ENCODE results near the gene KCNJ6. TPM values are rescaled to one million over a fixed set of nuclear protein-coding genes. Genes with fewer than 3 reads are reported as not detected.
"Not testable (repeated sequence)": the region's sequence is repeated elsewhere in the genome, so short reads cannot be mapped to it uniquely, and the experiment has no call there.

Gene KCNJ6
- total and polyA plus RNA-seq, 3 donors from 2014 or later = 0.24 to 0.25 (median 0.25) TPM

DNA sequence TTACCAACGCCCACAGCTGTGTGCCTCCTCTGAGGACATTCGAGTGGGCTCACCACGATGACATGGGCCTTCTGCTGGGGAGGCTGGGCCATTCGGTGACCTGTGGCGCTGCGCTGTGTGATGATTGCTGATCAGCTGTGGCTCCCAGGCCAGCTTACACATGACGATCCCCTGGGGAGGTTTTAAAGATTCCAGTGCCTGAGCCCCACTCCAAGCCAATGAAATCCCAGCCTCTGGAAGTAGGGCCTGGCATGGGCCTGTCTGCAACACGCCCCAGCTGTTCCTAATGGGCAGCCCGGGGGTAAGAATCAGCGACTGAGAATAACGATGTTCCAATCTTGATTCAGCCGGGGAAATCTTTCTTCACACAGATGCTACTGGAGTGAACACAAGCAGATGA lies 153.7 kb downstream of the KCNJ6 start:
- 61 to 73% methylated on average over 5 to 12 of the region's 12 CpGs for WGBS, 2 donors
- H3K27me3 ChIP-seq = no peaks in the 10 kb centered on the region
- H3K9me3 ChIP-seq = no peaks in the 10 kb centered on the region
- TF ChIP-seq, protein P1, sequence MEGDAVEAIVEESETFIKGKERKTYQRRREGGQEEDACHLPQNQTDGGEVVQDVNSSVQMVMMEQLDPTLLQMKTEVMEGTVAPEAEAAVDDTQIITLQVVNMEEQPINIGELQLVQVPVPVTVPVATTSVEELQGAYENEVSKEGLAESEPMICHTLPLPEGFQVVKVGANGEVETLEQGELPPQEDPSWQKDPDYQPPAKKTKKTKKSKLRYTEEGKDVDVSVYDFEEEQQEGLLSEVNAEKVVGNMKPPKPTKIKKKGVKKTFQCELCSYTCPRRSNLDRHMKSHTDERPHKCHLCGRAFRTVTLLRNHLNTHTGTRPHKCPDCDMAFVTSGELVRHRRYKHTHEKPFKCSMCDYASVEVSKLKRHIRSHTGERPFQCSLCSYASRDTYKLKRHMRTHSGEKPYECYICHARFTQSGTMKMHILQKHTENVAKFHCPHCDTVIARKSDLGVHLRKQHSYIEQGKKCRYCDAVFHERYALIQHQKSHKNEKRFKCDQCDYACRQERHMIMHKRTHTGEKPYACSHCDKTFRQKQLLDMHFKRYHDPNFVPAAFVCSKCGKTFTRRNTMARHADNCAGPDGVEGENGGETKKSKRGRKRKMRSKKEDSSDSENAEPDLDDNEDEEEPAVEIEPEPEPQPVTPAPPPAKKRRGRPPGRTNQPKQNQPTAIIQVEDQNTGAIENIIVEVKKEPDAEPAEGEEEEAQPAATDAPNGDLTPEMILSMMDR (IDR thresholded peaks at IDR 0.05) = no peak
- no peak for TF ChIP-seq POLR2A (IDR thresholded peaks at IDR 0.05)
- intact Hi-C loops (cut with DNase I; ENCODE audit: low total_unique reads) = no loop called here
- DNase-seq = no peak
- no peaks in the 10 kb centered on the region for H3K36me3 ChIP-seq (ENCODE audit: low read depth, missing control alignments)
- H3K27ac ChIP-seq = no peak overlapping the region
- no peak overlapping the region for H3K4me3 ChIP-seq
- no peaks in the 10 kb centered on the region for H3K4me1 ChIP-seq

DNA sequence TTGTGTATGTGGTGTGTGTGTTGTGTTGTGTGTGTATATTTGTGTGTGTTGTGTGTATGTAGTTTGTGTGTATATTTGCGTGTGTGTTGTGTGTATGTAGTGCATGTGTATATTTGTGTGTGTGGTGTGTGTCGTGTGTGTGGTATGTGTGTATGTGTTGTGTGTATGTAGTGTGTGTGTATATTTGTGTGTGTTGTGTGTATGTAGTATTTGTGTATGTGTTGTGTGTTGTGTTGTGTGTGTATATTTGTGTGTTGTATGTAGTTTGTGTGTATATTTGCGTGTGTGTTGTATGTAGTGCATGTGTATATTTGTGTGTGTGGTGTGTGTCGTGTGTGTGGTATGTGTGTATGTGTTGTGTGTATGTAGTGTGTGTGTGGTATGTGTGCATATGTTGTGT lies 154.9 kb downstream of the KCNJ6 start:
- intact Hi-C loops (cut with DNase I; ENCODE audit: low total_unique reads); H3K4me1 ChIP-seq; H3K9me3 ChIP-seq; DNase-seq; H3K27me3 ChIP-seq; H3K27ac ChIP-seq; H3K36me3 ChIP-seq (ENCODE audit: low read depth, missing control alignments); H3K4me3 ChIP-seq: not testable (repeated sequence)
- 94 to 100% methylated on average over 4 of the region's 4 CpGs for WGBS, 2 donors

DNA sequence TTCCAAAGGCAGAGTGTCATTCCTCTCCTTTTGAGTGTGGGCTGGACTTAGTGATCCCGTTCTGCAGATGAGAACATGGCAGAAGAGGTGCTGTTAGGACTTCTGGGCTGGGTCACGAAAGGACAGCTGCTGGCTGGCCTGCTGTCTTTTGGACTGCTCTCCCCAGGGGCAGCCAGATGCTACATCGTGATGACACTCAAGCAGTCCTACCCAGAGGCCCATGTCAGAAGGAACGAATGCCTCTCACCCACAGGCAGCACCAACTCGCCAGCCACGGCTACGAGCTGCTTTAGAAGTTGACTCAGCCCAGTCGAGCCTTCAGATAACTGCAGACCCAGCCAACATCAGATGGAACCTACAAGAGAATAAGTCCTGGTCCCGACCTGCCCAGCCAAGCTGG lies 156.5 kb downstream of the KCNJ6 start:
- Histone ChIP-seq H3K4me3 (no peak overlapping the region), H3K9me3 (no peaks in the 10 kb centered on the region), H3K27ac (no peak overlapping the region), H3K36me3 (ENCODE audit: low read depth, missing control alignments) (no peaks in the 10 kb centered on the region), H3K27me3 (no peaks in the 10 kb centered on the region), H3K4me1 (no peaks in the 10 kb centered on the region)
- DNase-seq = no peak
- WGBS, 2 donors = 81 to 94% methylated on average over 4 to 9 of the region's 9 CpGs
- intact Hi-C loops (cut with DNase I; ENCODE audit: low total_unique reads) = no loop called here
- TF ChIP-seq, protein P1 (IDR thresholded peaks at IDR 0.05) = no peak
- no peak for TF ChIP-seq POLR2A (IDR thresholded peaks at IDR 0.05)

DNA sequence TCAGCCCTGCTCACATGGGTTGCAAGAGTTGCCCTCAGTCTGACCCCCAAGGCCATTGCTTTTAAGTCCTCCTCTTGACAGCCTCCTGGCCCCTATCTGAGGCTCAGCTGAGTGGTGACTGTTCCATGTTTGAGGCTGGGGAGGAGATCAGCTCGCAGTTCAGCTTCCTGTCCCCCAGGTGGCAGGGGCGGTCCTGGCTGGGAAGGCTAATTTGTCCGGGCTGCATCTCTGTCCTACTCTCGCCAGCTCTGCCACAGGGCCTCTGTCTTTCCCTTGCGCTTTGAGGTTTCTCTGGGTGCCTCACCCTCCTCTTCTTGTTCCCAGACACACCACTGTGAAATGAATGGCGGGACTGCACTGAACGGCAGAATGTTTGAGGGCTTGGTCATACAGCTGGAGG lies 157.3 kb downstream of the KCNJ6 start:
- H3K27ac ChIP-seq = no peak overlapping the region
- H3K4me3 ChIP-seq = no peak overlapping the region
- H3K9me3 ChIP-seq = no peaks in the 10 kb centered on the region
- H3K36me3 ChIP-seq (ENCODE audit: low read depth, missing control alignments) = no peaks in the 10 kb centered on the region
- intact Hi-C loops (cut with DNase I; ENCODE audit: low total_unique reads) = no loop called here
- 57 to 73% methylated on average over 7 of the region's 7 CpGs for WGBS, 2 donors
- TF ChIP-seq POLR2A (IDR thresholded peaks at IDR 0.05) = no peak
- TF ChIP-seq, protein P1 (IDR thresholded peaks at IDR 0.05) = no peak
- no peaks in the 10 kb centered on the region for H3K4me1 ChIP-seq
- no peak for DNase-seq
- no peaks in the 10 kb centered on the region for H3K27me3 ChIP-seq

DNA sequence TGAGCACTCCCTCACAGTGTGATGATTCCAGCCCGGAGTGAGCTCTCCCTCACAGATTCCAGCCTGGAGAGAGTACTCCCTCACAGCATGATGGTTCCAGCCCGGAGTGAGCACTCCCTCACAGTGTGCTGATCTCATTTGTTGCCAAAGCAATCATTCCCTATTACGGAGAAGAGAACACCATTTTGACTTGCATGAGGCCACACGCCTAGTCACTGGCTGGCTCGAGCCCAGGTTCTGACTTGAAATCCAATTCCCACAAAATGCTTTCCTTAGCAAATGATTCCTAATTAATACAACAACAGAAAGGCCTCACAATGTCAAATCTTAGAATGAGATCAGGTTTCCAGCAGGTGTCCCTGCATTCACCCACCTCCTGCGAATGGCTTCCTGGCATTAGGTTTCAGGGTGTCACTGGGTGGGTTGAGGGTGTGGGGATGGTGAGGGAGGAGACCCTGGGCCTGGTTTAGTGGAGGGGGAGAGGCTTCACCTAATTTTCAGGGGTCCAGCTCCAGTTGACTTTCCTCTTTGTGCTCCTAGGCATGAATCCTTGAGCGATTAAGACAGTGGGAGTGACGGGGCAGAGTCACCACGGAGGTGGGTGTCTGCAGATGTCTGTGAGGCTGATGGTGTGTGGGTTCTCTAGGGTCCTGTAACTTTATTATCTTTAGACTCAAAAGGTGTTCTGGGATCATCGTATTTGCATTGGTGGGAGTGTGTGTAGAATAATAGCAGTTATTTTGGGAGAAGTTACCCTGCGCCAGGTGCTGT lies 158.5 kb downstream of the KCNJ6 start:
- 69 to 79% methylated on average over 11 of the region's 11 CpGs for WGBS, 2 donors
- Histone ChIP-seq H3K4me3 (no peak overlapping the region), H3K9me3 (no peaks in the 10 kb centered on the region), H3K4me1 (no peaks in the 10 kb centered on the region), H3K36me3 (ENCODE audit: low read depth, missing control alignments) (no peaks in the 10 kb centered on the region), H3K27me3 (no peaks in the 10 kb centered on the region), H3K27ac (no peak overlapping the region)
- intact Hi-C loops (cut with DNase I; ENCODE audit: low total_unique reads) = no loop called here
- TF ChIP-seq, protein P1 (IDR thresholded peaks at IDR 0.05) = no peak
- no peak for TF ChIP-seq POLR2A (IDR thresholded peaks at IDR 0.05)
- no peak for DNase-seq

Measured in testis (tissue), 3 donors.